ENCODE results near the gene SWAP70.

GRCh38 chr11:9693801-9694553 is 30.1 kb downstream of the SWAP70 start:
- TF ChIP-seq EZH2 (IDR thresholded peaks at IDR 0.05; ENCODE audit: low read length, unreplicated experiment) (no peak), CTCF (conservative IDR thresholded peaks at IDR 0.05; ENCODE audit: low read depth, low read length) (no peak)

Data from PC-3 (cell line).